Calu3 (cell line): ENCODE measurements around the gene FILIP1. TPM values are rescaled to one million over a fixed set of nuclear protein-coding genes. Genes with fewer than 3 reads are reported as not detected.

Source experiments
- BruUV-seq: library from RNA; stranded (reverse); fragments of 400-500 nt; replicated peaks from 2 replicates; lab custom pipeline; 2021; lab: Mats Ljungman, UMichigan
- CTCF ChIA-PET: fragments of 300-600 bp; sonication (Branson Sonifier 250); formaldehyde crosslinking; loops from one replicate; lab custom pipeline; 2022; ENCODE audit warnings: antibody characterized with exemption; lab: Charles Lee
- DNase-seq: peaks from one replicate; pipeline ENCODE4 v3.0.0; 2022
- H3K27ac Mint-ChIP-seq: one replicate; pipeline ENCODE4 v1.8.0; 2022; ENCODE audit warnings: mixed read lengths; ENCODE audit not compliant: unreplicated experiment
- H3K27me3 Mint-ChIP-seq: one replicate; pipeline ENCODE4 v1.8.0; 2022; ENCODE audit warnings: mixed read lengths; ENCODE audit not compliant: unreplicated experiment
- H3K36me3 Mint-ChIP-seq: one replicate; pipeline ENCODE4 v1.8.0; 2022; ENCODE audit warnings: mild to moderate bottlenecking, moderate library complexity, mixed read lengths; ENCODE audit not compliant: insufficient read depth, unreplicated experiment
- H3K4me1 Mint-ChIP-seq: one replicate; pipeline ENCODE4 v1.8.0; 2022; ENCODE audit warnings: mild to moderate bottlenecking, low read depth, mixed read lengths; ENCODE audit not compliant: unreplicated experiment
- H3K4me3 Mint-ChIP-seq: one replicate; pipeline ENCODE4 v1.8.0; 2022; ENCODE audit warnings: mild to moderate bottlenecking, low read depth, moderate library complexity, mixed read lengths; ENCODE audit not compliant: unreplicated experiment
- H3K9me3 Mint-ChIP-seq: one replicate; pipeline ENCODE4 v1.8.0; 2022; ENCODE audit warnings: low read depth, mixed read lengths; ENCODE audit not compliant: unreplicated experiment
- intact Hi-C: fragments of 100-400 bp; cut with micrococcal nuclease; formaldehyde crosslinking; loops from one replicate; pipeline ENCODE4 v1.10.0; 2022; ENCODE audit not compliant: unreplicated experiment
- total RNA-seq: library from RNA; stranded (reverse); gene quantifications from 2 replicates; pipeline ENCODE4 v1.2.3, GENCODE V29; 2022
- TF ChIP-seq, protein P1 (sequence below): fragments of 200-600 bp; IDR thresholded peaks from one replicate; pipeline ENCODE4 v1.8.0; 2022; ENCODE audit warnings: antibody characterized with exemption; ENCODE audit not compliant: unreplicated experiment

The FILIP1 gene
- total RNA-seq, 1 experiment from 2014 or later = not detected

- peak; percentile 15 for DNase-seq
- CTCF ChIA-PET = interaction anchor here (0.5 to 1.7 kb wide), 9 partner anchors 29 to 1661 kb away, joined by 3 to 11 read pairs (median 4); no protein-coding TSS in a partner anchor
- H3K9me3 Mint-ChIP-seq = no peaks in the 10 kb centered on the region
- H3K4me1 Mint-ChIP-seq = no peaks in the 10 kb centered on the region
- H3K27ac Mint-ChIP-seq = no peak overlapping the region
- TF ChIP-seq, protein P1, sequence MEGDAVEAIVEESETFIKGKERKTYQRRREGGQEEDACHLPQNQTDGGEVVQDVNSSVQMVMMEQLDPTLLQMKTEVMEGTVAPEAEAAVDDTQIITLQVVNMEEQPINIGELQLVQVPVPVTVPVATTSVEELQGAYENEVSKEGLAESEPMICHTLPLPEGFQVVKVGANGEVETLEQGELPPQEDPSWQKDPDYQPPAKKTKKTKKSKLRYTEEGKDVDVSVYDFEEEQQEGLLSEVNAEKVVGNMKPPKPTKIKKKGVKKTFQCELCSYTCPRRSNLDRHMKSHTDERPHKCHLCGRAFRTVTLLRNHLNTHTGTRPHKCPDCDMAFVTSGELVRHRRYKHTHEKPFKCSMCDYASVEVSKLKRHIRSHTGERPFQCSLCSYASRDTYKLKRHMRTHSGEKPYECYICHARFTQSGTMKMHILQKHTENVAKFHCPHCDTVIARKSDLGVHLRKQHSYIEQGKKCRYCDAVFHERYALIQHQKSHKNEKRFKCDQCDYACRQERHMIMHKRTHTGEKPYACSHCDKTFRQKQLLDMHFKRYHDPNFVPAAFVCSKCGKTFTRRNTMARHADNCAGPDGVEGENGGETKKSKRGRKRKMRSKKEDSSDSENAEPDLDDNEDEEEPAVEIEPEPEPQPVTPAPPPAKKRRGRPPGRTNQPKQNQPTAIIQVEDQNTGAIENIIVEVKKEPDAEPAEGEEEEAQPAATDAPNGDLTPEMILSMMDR = peak; percentile 68
- no TSS peak for BruUV-seq
- H3K4me3 Mint-ChIP-seq = no peak overlapping the region
- H3K36me3 Mint-ChIP-seq = no peaks in the 10 kb centered on the region
- intact Hi-C loops = loop anchor here (1.0 to 2.0 kb wide), 3 partner anchors 52 to 229 kb away; no protein-coding TSS in a partner anchor
- H3K27me3 Mint-ChIP-seq = no peaks in the 10 kb centered on the region
Observed at GRCh38 chr6:75296811-75297779, 196.5 kb downstream of the FILIP1 start.

- H3K27ac Mint-ChIP-seq = no peak overlapping the region
- H3K4me3 Mint-ChIP-seq = no peak overlapping the region
- no TSS peak for BruUV-seq
- H3K27me3 Mint-ChIP-seq = no peaks in the 10 kb centered on the region
- TF ChIP-seq, protein P1 = no peak
- intact Hi-C loops = no loop called here
- CTCF ChIA-PET = no interaction called here
- H3K9me3 Mint-ChIP-seq = no peaks in the 10 kb centered on the region
- H3K36me3 Mint-ChIP-seq = no peaks in the 10 kb centered on the region
- peaks cover 2% of the 10 kb centered on the region for H3K4me1 Mint-ChIP-seq
- DNase-seq = no peak
Observed at GRCh38 chr6:75292555-75292954, 201.0 kb downstream of the FILIP1 start.

GRCh38 chr6:75291744-75292143 lies 201.9 kb downstream of the FILIP1 start:
- no TSS peak for BruUV-seq
- TF ChIP-seq, protein P1 = no peak
- peaks cover 10% of the 10 kb centered on the region for H3K4me1 Mint-ChIP-seq
- CTCF ChIA-PET = no interaction called here
- H3K9me3 Mint-ChIP-seq = no peaks in the 10 kb centered on the region
- no peak for DNase-seq
- intact Hi-C loops = no loop called here
- no peak overlapping the region for H3K4me3 Mint-ChIP-seq
- H3K27me3 Mint-ChIP-seq = no peaks in the 10 kb centered on the region
- H3K27ac Mint-ChIP-seq = no peak overlapping the region
- no peaks in the 10 kb centered on the region for H3K36me3 Mint-ChIP-seq

DNA sequence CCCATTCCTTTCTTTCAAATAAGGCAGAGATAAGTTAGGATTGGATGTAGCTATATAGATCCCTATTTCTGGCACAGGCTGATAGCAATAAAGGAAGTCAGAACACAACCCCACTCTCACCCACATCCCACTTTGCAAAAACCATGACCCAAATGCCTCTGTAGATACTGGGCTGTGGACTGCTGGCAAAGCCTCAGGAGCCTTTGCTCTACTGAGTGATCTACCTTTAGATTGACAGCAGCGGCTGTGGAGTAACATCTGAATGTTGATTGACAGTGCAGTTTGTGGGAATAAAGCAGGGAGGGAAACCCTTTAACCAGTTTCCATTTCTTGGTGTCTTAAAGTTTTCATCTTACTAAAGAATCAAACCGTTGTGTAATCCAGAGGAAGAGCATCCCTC lies 202.3 kb downstream of the FILIP1 start:
- Mint-ChIP-seq H3K4me1 (peaks cover 13% of the 10 kb centered on the region), H3K36me3 (no peaks in the 10 kb centered on the region)
- CTCF ChIA-PET = no interaction called here

More for the DNA sequence above, 202.3 kb downstream of the FILIP1 start:
- TF ChIP-seq, protein P1 = no peak
- BruUV-seq = no TSS peak
- no peak overlapping the region for H3K27ac Mint-ChIP-seq
- intact Hi-C loops = no loop called here
- H3K9me3 Mint-ChIP-seq = no peaks in the 10 kb centered on the region
- no peak for DNase-seq
- no peak overlapping the region for H3K4me3 Mint-ChIP-seq
- H3K27me3 Mint-ChIP-seq = no peaks in the 10 kb centered on the region
